A673 (cell line): ENCODE results near the gene ANKRD16. TPM values are rescaled to one million over a fixed set of nuclear protein-coding genes. Genes with fewer than 3 reads are reported as not detected.

Experiments used
- BruUV-seq: library from RNA; stranded (reverse); fragments of 400-500 nt; replicated peaks from 2 replicates; lab custom pipeline; 2021; lab: Mats Ljungman, UMichigan
- CTCF ChIA-PET: fragments of 300-600 bp; sonication (Branson Sonifier 250); formaldehyde crosslinking; loops from one replicate; lab custom pipeline; 2022; ENCODE audit warnings: antibody characterized with exemption; lab: Charles Lee
- POLR2A ChIA-PET: fragments of 300-600 bp; sonication (Branson Sonifier 250); formaldehyde crosslinking; loops from one replicate; lab custom pipeline; 2022; ENCODE audit warnings: antibody characterized with exemption; ENCODE audit not compliant: low non-redundant PET; lab: Charles Lee
- DNase-seq: peaks from one replicate; pipeline ENCODE4 v3.0.0-alpha.2; 2015; ENCODE audit warnings: low spot score
- H3K27ac ChIP-seq: fragments of 200-600 bp; sonication (generic); 2 replicates; pipeline ENCODE4 v1.5.1; 2016; ENCODE audit warnings: mixed run types, low read depth, mild to moderate bottlenecking, mixed read lengths, antibody characterized with exemption, low read length; ENCODE audit not compliant: poor library complexity, severe bottlenecking
- H3K27me3 ChIP-seq: fragments of 200-600 bp; sonication (generic); replicated peaks from 2 replicates; pipeline ENCODE4 v1.6.1; 2017; ENCODE audit warnings: mixed run types, low read depth, mild to moderate bottlenecking, mixed read lengths, antibody characterized with exemption, low read length; ENCODE audit not compliant: insufficient read depth, poor library complexity
- H3K36me3 ChIP-seq: fragments of 200-600 bp; sonication (generic); 2 replicates; pipeline ENCODE4 v1.6.1; 2016; ENCODE audit warnings: mixed run types, mild to moderate bottlenecking, mixed read lengths, antibody characterized with exemption, low read length; ENCODE audit not compliant: insufficient read depth, poor library complexity, severe bottlenecking
- H3K4me1 ChIP-seq: fragments of 200-600 bp; sonication (generic); 2 replicates; pipeline ENCODE4 v1.6.1; 2017; ENCODE audit warnings: mixed run types, mild to moderate bottlenecking, mixed read lengths, antibody characterized with exemption, low read length; ENCODE audit not compliant: insufficient read depth, poor library complexity, severe bottlenecking
- H3K4me3 ChIP-seq: fragments of 200-600 bp; sonication (generic); 2 replicates; pipeline ENCODE4 v1.5.1; 2016; ENCODE audit warnings: low read depth, mixed run types, mild to moderate bottlenecking, mixed read lengths, low read length; ENCODE audit not compliant: poor library complexity, severe bottlenecking
- H3K9me3 ChIP-seq: fragments of 200-600 bp; sonication (generic); 2 replicates; pipeline ENCODE4 v1.6.1; 2016; ENCODE audit warnings: mixed run types, low read depth, mild to moderate bottlenecking, mixed read lengths, antibody characterized with exemption, low read length; ENCODE audit not compliant: poor library complexity, severe bottlenecking
- EZH2 ChIP-seq: fragments of 200-600 bp; sonication (generic); IDR thresholded peaks from 2 replicates; pipeline ENCODE4 v1.6.1; 2017; ENCODE audit warnings: borderline replicate concordance, low read depth, mild to moderate bottlenecking, mixed read lengths, antibody characterized with exemption, low read length; ENCODE audit not compliant: poor library complexity, severe bottlenecking
- intact Hi-C: fragments of 100-400 bp; cut with micrococcal nuclease; formaldehyde crosslinking; loops from one replicate; pipeline ENCODE4 v1.10.0; 2022; ENCODE audit not compliant: unreplicated experiment
- total RNA-seq: library from RNA; stranded (reverse); gene quantifications from 2 replicates; pipeline ENCODE4 v1.2.3, GENCODE V29; 2021
- TF ChIP-seq, protein P1 (sequence below): fragments of 300-800, 200-600 bp; sonication (generic); conservative IDR thresholded peaks from 2 replicates; pipeline ENCODE4 v1.5.1; 2017; ENCODE audit warnings: low read depth, mild to moderate bottlenecking, antibody characterized with exemption, low read length, moderate library complexity, mixed read lengths

ANKRD16 gene
- total RNA-seq, 1 experiment from 2014 or later: 16.2 TPM

DNA sequence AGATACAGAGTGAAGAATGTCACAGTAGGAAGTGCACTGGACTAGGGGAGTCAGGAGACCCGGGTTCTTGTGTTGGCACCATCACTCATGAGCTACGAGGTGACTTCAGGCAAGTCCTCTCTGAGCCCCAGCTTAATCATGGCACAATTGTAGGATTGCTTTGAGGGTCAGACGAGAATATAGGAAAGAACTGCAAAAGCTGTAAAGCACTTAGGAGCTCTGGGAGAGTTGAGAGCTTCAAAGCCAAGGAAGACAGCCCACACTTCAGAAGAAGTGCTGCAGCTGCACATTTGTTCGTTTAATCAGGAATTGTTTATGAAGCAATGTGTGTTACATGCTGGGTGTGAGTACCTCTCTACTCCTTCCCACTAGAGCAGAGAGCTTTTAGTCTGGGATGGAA, 4.7 kb upstream of the ANKRD16 start:
- intact Hi-C loops: no loop called here
- Histone ChIP-seq H3K4me1 (peaks cover 4% of the 10 kb centered on the region), H3K27me3 (no peaks in the 10 kb centered on the region), H3K36me3 (peaks cover 41% of the 10 kb centered on the region), H3K4me3 (no peak overlapping the region), H3K27ac (no peak overlapping the region), H3K9me3 (no peaks in the 10 kb centered on the region)
- CTCF ChIA-PET: no interaction called here
- POLR2A ChIA-PET: no interaction called here
- no TSS peak for BruUV-seq
- no peak for TF ChIP-seq EZH2
- TF ChIP-seq, protein P1, sequence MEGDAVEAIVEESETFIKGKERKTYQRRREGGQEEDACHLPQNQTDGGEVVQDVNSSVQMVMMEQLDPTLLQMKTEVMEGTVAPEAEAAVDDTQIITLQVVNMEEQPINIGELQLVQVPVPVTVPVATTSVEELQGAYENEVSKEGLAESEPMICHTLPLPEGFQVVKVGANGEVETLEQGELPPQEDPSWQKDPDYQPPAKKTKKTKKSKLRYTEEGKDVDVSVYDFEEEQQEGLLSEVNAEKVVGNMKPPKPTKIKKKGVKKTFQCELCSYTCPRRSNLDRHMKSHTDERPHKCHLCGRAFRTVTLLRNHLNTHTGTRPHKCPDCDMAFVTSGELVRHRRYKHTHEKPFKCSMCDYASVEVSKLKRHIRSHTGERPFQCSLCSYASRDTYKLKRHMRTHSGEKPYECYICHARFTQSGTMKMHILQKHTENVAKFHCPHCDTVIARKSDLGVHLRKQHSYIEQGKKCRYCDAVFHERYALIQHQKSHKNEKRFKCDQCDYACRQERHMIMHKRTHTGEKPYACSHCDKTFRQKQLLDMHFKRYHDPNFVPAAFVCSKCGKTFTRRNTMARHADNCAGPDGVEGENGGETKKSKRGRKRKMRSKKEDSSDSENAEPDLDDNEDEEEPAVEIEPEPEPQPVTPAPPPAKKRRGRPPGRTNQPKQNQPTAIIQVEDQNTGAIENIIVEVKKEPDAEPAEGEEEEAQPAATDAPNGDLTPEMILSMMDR: no peak
- DNase-seq: no peak

DNA sequence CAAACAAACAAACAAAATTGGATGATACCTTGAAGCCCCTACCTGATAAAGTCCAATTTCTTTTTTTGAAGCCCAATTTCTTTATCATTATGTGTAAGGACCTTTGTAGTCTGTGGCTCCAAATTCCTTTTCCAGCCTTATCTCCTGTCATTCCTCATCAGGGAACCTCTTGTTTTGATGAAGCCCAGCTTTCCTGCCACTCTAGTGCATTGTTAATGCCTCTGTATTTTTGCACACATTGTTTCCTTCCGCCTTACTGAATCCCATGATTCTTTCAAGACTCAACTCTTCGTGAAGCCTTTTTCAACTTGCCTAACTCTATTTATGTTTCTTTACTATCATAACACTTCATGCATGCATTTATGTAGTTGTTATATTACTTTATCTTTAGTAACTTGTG, 3.6 kb upstream of the ANKRD16 start:
- BruUV-seq: no TSS peak
- H3K36me3 ChIP-seq: peaks cover 41% of the 10 kb centered on the region
- H3K4me3 ChIP-seq: no peak overlapping the region
- no peaks in the 10 kb centered on the region for H3K27me3 ChIP-seq
- no peak for DNase-seq
- CTCF ChIA-PET: no interaction called here
- intact Hi-C loops: no loop called here
- peaks cover 4% of the 10 kb centered on the region for H3K4me1 ChIP-seq
- POLR2A ChIA-PET: no interaction called here
- H3K9me3 ChIP-seq: no peaks in the 10 kb centered on the region
- H3K27ac ChIP-seq: no peak overlapping the region
- TF ChIP-seq, protein P1: no peak
- no peak for TF ChIP-seq EZH2

DNA sequence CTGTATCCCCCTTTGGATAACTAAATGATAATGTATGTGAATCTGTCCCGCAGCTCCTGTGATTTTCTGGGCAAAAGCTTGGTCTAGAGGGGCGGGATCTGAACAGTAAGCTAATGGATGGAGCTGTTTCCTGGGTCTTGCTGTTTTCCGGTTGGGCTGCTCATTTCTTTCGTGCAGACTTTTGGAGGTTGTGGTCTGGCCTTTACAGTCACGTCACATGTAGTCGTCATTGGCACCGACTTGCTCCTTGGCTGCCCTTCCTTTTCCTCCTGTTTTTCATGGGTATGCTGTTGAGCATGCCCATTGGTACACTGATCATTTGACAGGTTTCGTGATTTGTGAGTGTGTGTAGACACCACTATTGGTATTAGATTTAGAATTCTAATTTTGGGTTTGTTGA, 2.3 kb upstream of the ANKRD16 start:
- no peaks in the 10 kb centered on the region for H3K9me3 ChIP-seq
- no peak overlapping the region for H3K27ac ChIP-seq
- H3K36me3 ChIP-seq: peaks cover 40% of the 10 kb centered on the region
- no peak for DNase-seq
- peaks cover 11% of the 10 kb centered on the region for H3K4me1 ChIP-seq
- TF ChIP-seq EZH2: no peak
- TF ChIP-seq, protein P1: no peak
- H3K27me3 ChIP-seq: no peaks in the 10 kb centered on the region
- H3K4me3 ChIP-seq: no peak overlapping the region
- TSS peak; percentile 23 for BruUV-seq
- intact Hi-C loops: no loop called here
- ChIA-PET POLR2A (no interaction called here), CTCF (no interaction called here)
